HCT116 (cell line): ENCODE measurements around the gene PIEZO2. TPM values are rescaled to one million over a fixed set of nuclear protein-coding genes. Genes with fewer than 3 reads are reported as not detected.
"Not testable (repeated sequence)": the region's sequence is repeated elsewhere in the genome, so short reads cannot be mapped to it uniquely, and the experiment has no call there.

Experiments
- ATAC-seq: fragments of 200-7000 bp; cut with Tn5 transposase; 2 replicates; pipeline ENCODE4 v1.9.1; 2020; ENCODE audit warnings: mild to moderate bottlenecking, moderate library complexity
- BruUV-seq: library from RNA; stranded (reverse); fragments of 400-500 nt; replicated peaks from 2 replicates; lab custom pipeline; 2021; lab: Mats Ljungman, UMichigan
- CTCF ChIA-PET: fragments of 300-600 bp; sonication (Branson Sonifier 250); formaldehyde crosslinking; loops from one replicate; lab custom pipeline; 2021; ENCODE audit warnings: antibody characterized with exemption; lab: Charles Lee
- POLR2A ChIA-PET: fragments of 300-600, 350-600 bp; sonication (Branson Sonifier 250); formaldehyde crosslinking; loops from one replicate; lab custom pipeline; 2021; ENCODE audit warnings: antibody characterized with exemption; lab: Charles Lee
- RAD21 ChIA-PET, 2 experiments: fragments of 300-600 bp; sonication (Branson Sonifier 250); formaldehyde crosslinking; loops; one replicate each; lab custom pipeline; 2023; ENCODE audit warnings: low total read pairs in 2 of 2; ENCODE audit not compliant: uncharacterized antibody in 2 of 2, unreplicated experiment in 2 of 2, low non-redundant PET in 1 of 2; lab: Charles Lee
- DNase-seq: peaks from one replicate; pipeline ENCODE4 v3.0.0-alpha.2; 2010; ENCODE audit warnings: low read depth, low spot score
- H2AFZ ChIP-seq: fragments of 200-600 bp; shearing (Covaris generic), sonication (generic); 2 replicates; pipeline ENCODE4 v1.6.1; 2017; ENCODE audit warnings: low read depth, mixed run types, mixed read lengths, antibody characterized with exemption, low read length; ENCODE audit not compliant: poor library complexity, severe bottlenecking
- H3K27ac ChIP-seq: 2 replicates; pipeline ENCODE4 v1.5.1; 2012; ENCODE audit warnings: low read depth, low read length
- H3K27me3 ChIP-seq: fragments of 200-600 bp; sonication (generic); 2 replicates; pipeline ENCODE4 v1.6.1; 2016; ENCODE audit warnings: mixed run types, low read length, mixed read lengths; ENCODE audit not compliant: insufficient read depth
- H3K36me3 ChIP-seq, 2 experiments: fragments of 200-500 bp in 1 of 2; fragments of 200-600 bp in 1 of 2; sonication (Bioruptor generic) in 1 of 2; sonication (generic) in 1 of 2; 2 replicates each; pipeline versions ENCODE4 v1.5.1 to v1.6.1; 2014 to 2016; ENCODE audit warnings: low read length in 2 of 2, inconsistent platforms in 1 of 2, mixed read lengths in 1 of 2, mixed run types in 1 of 2; ENCODE audit not compliant: insufficient read depth in 2 of 2, control insufficient read depth in 1 of 2
- H3K4me1 ChIP-seq, 2 experiments: fragments of 200-600 bp in 1 of 2; sonication (generic) in 1 of 2; 2 replicates each; pipeline versions ENCODE4 v1.5.1 to v1.6.1; 2012 to 2017; ENCODE audit warnings: low read length in 2 of 2, inconsistent platforms in 1 of 2, mild to moderate bottlenecking in 1 of 2, mixed read lengths in 1 of 2, mixed run types in 1 of 2, moderate library complexity in 1 of 2; ENCODE audit not compliant: insufficient read depth in 2 of 2, control insufficient read depth in 1 of 2
- H3K4me2 ChIP-seq: fragments of 200-600 bp; sonication (generic); 2 replicates; pipeline ENCODE4 v1.6.1; 2017; ENCODE audit warnings: mixed run types, low read length, mixed read lengths
- H3K4me3 ChIP-seq, 2 experiments: fragments of 200-600 bp in 1 of 2; sonication (generic) in 1 of 2; replicated peaks in 1 of 2; 2 replicates each; pipeline ENCODE4 v1.5.1; 2011 to 2016; ENCODE audit warnings: low read length in 2 of 2, control low read depth in 1 of 2, low read depth in 1 of 2, mild to moderate bottlenecking in 1 of 2, mixed read lengths in 1 of 2, mixed run types in 1 of 2
- H3K79me2 ChIP-seq: fragments of 200-600 bp; sonication (generic); 2 replicates; pipeline ENCODE4 v1.6.1; 2017; ENCODE audit warnings: mild to moderate bottlenecking, mixed run types, low read length, moderate library complexity, mixed read lengths; ENCODE audit not compliant: insufficient read depth
- H3K9ac ChIP-seq: fragments of 200-600 bp; sonication (generic); 2 replicates; pipeline ENCODE4 v1.6.1; 2016; ENCODE audit warnings: low read length, mixed read lengths
- H3K9me2 ChIP-seq: fragments of 200-600 bp; sonication (generic), shearing (Covaris generic); 2 replicates; pipeline ENCODE4 v1.6.1; 2017; ENCODE audit warnings: mixed run types, mild to moderate bottlenecking, moderate library complexity; ENCODE audit not compliant: insufficient read depth
- H3K9me3 ChIP-seq, 2 experiments: fragments of 200-500 bp in 1 of 2; fragments of 200-600 bp in 1 of 2; sonication (Bioruptor generic) in 1 of 2; sonication (generic) in 1 of 2; 2 replicates each; pipeline ENCODE4 v1.6.1; 2014 to 2017; ENCODE audit warnings: low read length in 2 of 2, mixed read lengths in 2 of 2, inconsistent platforms in 1 of 2, low read depth in 1 of 2, mild to moderate bottlenecking in 1 of 2, mixed run types in 1 of 2, moderate library complexity in 1 of 2; ENCODE audit not compliant: control insufficient read depth in 1 of 2, insufficient read depth in 1 of 2
- H4K20me1 ChIP-seq: fragments of 200-600 bp; sonication (generic), shearing (Covaris generic); 2 replicates; pipeline ENCODE4 v1.6.1; 2017; ENCODE audit warnings: mixed run types, mild to moderate bottlenecking, moderate library complexity; ENCODE audit not compliant: insufficient read depth
- intact Hi-C: fragments of 100-400 bp; cut with micrococcal nuclease; formaldehyde crosslinking; loops from 2 replicates; pipeline ENCODE4 v1.10.0; 2022
- total RNA-seq: library from RNA; stranded (reverse); gene quantifications from one replicate; pipeline ENCODE4 v1.2.1, GENCODE V29; 2021; ENCODE audit not compliant: unreplicated experiment

The PIEZO2 gene
- total RNA-seq, 1 experiment from 2014 or later = 0.34 TPM

DNA sequence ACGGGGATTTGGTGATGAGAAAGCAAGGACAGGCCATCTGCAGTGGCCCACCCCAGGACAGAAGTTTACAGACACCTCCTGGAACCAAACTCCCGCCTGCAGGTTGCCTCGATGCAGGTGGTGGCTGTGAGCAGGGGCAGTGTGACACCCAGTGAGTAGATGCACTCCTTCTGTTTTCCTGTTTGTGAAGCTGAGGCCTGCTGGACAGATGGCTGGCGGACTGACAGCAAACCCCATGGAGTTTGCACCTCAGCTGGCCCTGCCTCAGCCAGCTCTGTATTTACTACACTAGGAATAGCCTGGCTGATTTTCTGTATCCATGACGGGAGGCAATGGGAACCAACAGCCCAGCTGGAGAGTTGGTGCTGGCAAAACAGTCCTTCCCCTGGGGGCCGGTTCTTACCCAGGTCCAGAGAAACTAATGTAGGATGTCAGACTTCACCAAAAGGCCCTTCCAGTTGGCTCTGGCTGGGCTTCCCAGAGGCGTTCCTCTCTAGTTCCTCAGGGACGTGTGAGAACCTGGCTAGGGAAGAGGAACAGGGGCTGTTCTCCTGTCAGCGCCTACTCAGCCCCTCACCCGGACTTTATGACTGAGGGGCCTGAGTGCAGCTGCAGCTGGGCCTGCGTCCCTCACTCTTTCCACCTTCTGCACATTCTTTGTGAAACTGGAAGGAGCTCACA is 511.4 kb downstream of the PIEZO2 start:
- ATAC-seq, POLR2A ChIA-PET, H3K27me3 ChIP-seq, H3K4me3 ChIP-seq, intact Hi-C loops, RAD21 ChIA-PET, H3K36me3 ChIP-seq, H3K9me2 ChIP-seq, CTCF ChIA-PET, H3K9me3 ChIP-seq, H2AFZ ChIP-seq, H4K20me1 ChIP-seq, H3K79me2 ChIP-seq, H3K4me2 ChIP-seq, DNase-seq, H3K27ac ChIP-seq, BruUV-seq, H3K9ac ChIP-seq, H3K4me1 ChIP-seq: not testable (repeated sequence)

- DNase-seq, H3K4me3 ChIP-seq, H3K9me2 ChIP-seq, H3K9ac ChIP-seq, CTCF ChIA-PET, H3K4me1 ChIP-seq, H3K9me3 ChIP-seq, H3K27ac ChIP-seq, H3K36me3 ChIP-seq, H4K20me1 ChIP-seq, H3K27me3 ChIP-seq, ATAC-seq, H3K79me2 ChIP-seq, RAD21 ChIA-PET, BruUV-seq, POLR2A ChIA-PET, intact Hi-C loops, H2AFZ ChIP-seq, H3K4me2 ChIP-seq: not testable (repeated sequence)
Observed at GRCh38 chr18:10629076-10629475, 520.3 kb downstream of the PIEZO2 start.

- H4K20me1 ChIP-seq, H3K27ac ChIP-seq, H3K9ac ChIP-seq, H2AFZ ChIP-seq, H3K9me2 ChIP-seq, H3K27me3 ChIP-seq, RAD21 ChIA-PET, intact Hi-C loops, ATAC-seq, H3K9me3 ChIP-seq, H3K4me2 ChIP-seq, POLR2A ChIA-PET, H3K79me2 ChIP-seq, DNase-seq, H3K4me3 ChIP-seq, CTCF ChIA-PET, H3K4me1 ChIP-seq, BruUV-seq, H3K36me3 ChIP-seq: not testable (repeated sequence)
Observed at GRCh38 chr18:10626606-10627213, 522.7 kb downstream of the PIEZO2 start.

DNA sequence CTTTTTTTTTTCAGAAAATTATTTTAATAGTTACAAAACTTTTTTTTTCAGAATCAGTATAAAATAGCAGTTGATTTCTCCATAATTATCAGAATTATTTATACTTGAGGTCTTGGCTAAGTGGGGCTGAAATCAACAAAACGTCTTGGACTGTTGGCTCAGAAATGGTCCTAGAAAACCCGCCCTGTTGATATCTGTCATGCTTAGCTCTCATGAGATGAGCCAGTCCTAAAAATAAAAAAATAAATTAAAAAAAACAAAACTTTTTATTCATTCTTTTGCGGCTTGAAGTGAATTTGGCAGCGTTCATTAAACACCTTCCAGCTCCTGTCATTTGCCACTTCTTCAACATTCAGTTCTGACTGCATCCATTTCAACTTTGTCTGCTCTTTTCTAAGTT is 525.8 kb downstream of the PIEZO2 start:
- RAD21 ChIA-PET, DNase-seq, H3K4me2 ChIP-seq, H3K9ac ChIP-seq, CTCF ChIA-PET, H3K9me3 ChIP-seq, H2AFZ ChIP-seq, H3K36me3 ChIP-seq, H3K79me2 ChIP-seq, H3K27ac ChIP-seq, H3K4me1 ChIP-seq, H4K20me1 ChIP-seq, H3K4me3 ChIP-seq, intact Hi-C loops, POLR2A ChIA-PET, ATAC-seq, H3K9me2 ChIP-seq, H3K27me3 ChIP-seq, BruUV-seq: not testable (repeated sequence)
